IMR-90 (cell line): ENCODE data around the gene KAZN. TPM values are rescaled to one million over a fixed set of nuclear protein-coding genes. Genes with fewer than 3 reads are reported as not detected.

Source experiments
- ATAC-seq: fragments of 200-7000 bp; cut with Tn5 transposase; 2 replicates; pipeline ENCODE4 v1.9.1; 2020; ENCODE audit warnings: low read depth, mild to moderate bottlenecking, moderate library complexity
- BruUV-seq: library from RNA; stranded (reverse); fragments of 400-500 nt; replicated peaks from 2 replicates; lab custom pipeline; 2021; lab: Mats Ljungman, UMichigan
- CTCF ChIA-PET: fragments of 300-600 bp; formaldehyde crosslinking; extraction: SDS; loops from one replicate; lab custom pipeline; 2021; ENCODE audit warnings: antibody characterized with exemption; lab: Yijun Ruan, JAX
- POLR2A ChIA-PET: fragments of 300-600 bp; sonication (Branson Sonifier 250); formaldehyde crosslinking; loops from one replicate; lab custom pipeline; 2022; ENCODE audit warnings: antibody characterized with exemption; ENCODE audit not compliant: unreplicated experiment; lab: Charles Lee
- DNase-seq: peaks from one replicate; pipeline ENCODE4 v3.0.0; 2013
- H2AFZ ChIP-seq: replicated peaks from 2 replicates; pipeline ENCODE3; 2013; ENCODE audit warnings: low read length, mild to moderate bottlenecking; ENCODE audit not compliant: poor library complexity
- H2AK5ac ChIP-seq: 2 replicates; pipeline ENCODE4 v1.6.1; 2013; ENCODE audit warnings: low read depth, low read length, inconsistent platforms
- H2AK9ac ChIP-seq: replicated peaks from 2 replicates; pipeline ENCODE3; 2013; ENCODE audit warnings: mild to moderate bottlenecking, low read depth, low read length, moderate library complexity; ENCODE audit not compliant: poor library complexity
- H2BK120ac ChIP-seq: 2 replicates; pipeline ENCODE4 v1.6.1; 2013; ENCODE audit warnings: low read depth, low read length, inconsistent platforms
- H2BK15ac ChIP-seq: 3 replicates; pipeline ENCODE4 v1.6.1; 2013; ENCODE audit warnings: low read depth, low read length, inconsistent platforms
- H2BK20ac ChIP-seq: 2 replicates; pipeline ENCODE4 v1.6.1; 2013; ENCODE audit warnings: low read depth, mild to moderate bottlenecking, inconsistent platforms, low read length, moderate library complexity
- H2BK5ac ChIP-seq: 2 replicates; pipeline ENCODE4 v1.6.1; 2013; ENCODE audit warnings: mild to moderate bottlenecking, low read depth, low read length, inconsistent platforms; ENCODE audit not compliant: poor library complexity, severe bottlenecking
- H3K14ac ChIP-seq: replicated peaks from 2 replicates; pipeline ENCODE4 v1.6.1; 2013; ENCODE audit warnings: low read depth, low read length, inconsistent platforms
- H3K18ac ChIP-seq: 2 replicates; pipeline ENCODE4 v1.6.1; 2013; ENCODE audit warnings: low read depth, low read length, control low read depth
- H3K23ac ChIP-seq: 2 replicates; pipeline ENCODE4 v1.6.1; 2013; ENCODE audit warnings: low read depth, low read length, inconsistent platforms
- H3K27ac ChIP-seq: 2 replicates; pipeline ENCODE4 v1.5.1; 2013; ENCODE audit warnings: mild to moderate bottlenecking, control low read depth, low read length; ENCODE audit not compliant: insufficient read depth
- H3K27me3 ChIP-seq: 2 replicates; pipeline ENCODE4 v1.6.1; 2013; ENCODE audit warnings: low read length; ENCODE audit not compliant: control insufficient read depth, insufficient read depth
- H3K36me3 ChIP-seq: 2 replicates; pipeline ENCODE4 v1.6.1; 2013; ENCODE audit warnings: low read length, mixed read lengths; ENCODE audit not compliant: control insufficient read depth, insufficient read depth
- H3K4ac ChIP-seq: 2 replicates; pipeline ENCODE4 v1.6.1; 2013; ENCODE audit warnings: low read depth, low read length, inconsistent platforms
- H3K4me1 ChIP-seq: 2 replicates; pipeline ENCODE4 v1.6.1; 2013; ENCODE audit warnings: low read length, mixed read lengths; ENCODE audit not compliant: control insufficient read depth, insufficient read depth
- H3K4me2 ChIP-seq: 2 replicates; pipeline ENCODE4 v1.6.1; 2013; ENCODE audit warnings: low read depth, mild to moderate bottlenecking, control low read depth, low read length, moderate library complexity
- H3K4me3 ChIP-seq: 2 replicates; pipeline ENCODE4 v1.5.1; 2013; ENCODE audit warnings: low read depth, mild to moderate bottlenecking, control low read depth, low read length, moderate library complexity; ENCODE audit not compliant: insufficient read depth
- H3K56ac ChIP-seq: 2 replicates; pipeline ENCODE4 v1.6.1; 2013; ENCODE audit warnings: low read length, inconsistent platforms; ENCODE audit not compliant: insufficient read depth; ENCODE audit errors: extremely low read depth
- H3K79me1 ChIP-seq, 2 experiments: 2 replicates each; pipeline ENCODE4 v1.6.1; 2013; ENCODE audit warnings: low read length in 2 of 2, inconsistent platforms in 1 of 2, low read depth in 1 of 2
- H3K9ac ChIP-seq: 2 replicates; pipeline ENCODE4 v1.6.1; 2013; ENCODE audit warnings: low read depth, low read length, control low read depth
- H3K9me1 ChIP-seq: 2 replicates; pipeline ENCODE4 v1.6.1; 2013; ENCODE audit warnings: low read length, inconsistent platforms; ENCODE audit not compliant: insufficient read depth
- H3K9me3 ChIP-seq: 2 replicates; pipeline ENCODE4 v1.6.1; 2013; ENCODE audit warnings: low read length; ENCODE audit not compliant: control insufficient read depth, insufficient read depth
- H4K20me1 ChIP-seq: 2 replicates; pipeline ENCODE4 v1.6.1; 2013; ENCODE audit warnings: low read length, inconsistent platforms; ENCODE audit not compliant: insufficient read depth
- H4K5ac ChIP-seq: 2 replicates; pipeline ENCODE4 v1.6.1; 2013; ENCODE audit warnings: mild to moderate bottlenecking, low read depth, low read length, control low read depth
- H4K8ac ChIP-seq, 2 experiments: 2 replicates each; pipeline ENCODE4 v1.6.1; 2013; ENCODE audit warnings: low read depth in 2 of 2, low read length in 2 of 2, control low read depth in 1 of 2, inconsistent platforms in 1 of 2
- H4K91ac ChIP-seq: 2 replicates; pipeline ENCODE4 v1.6.1; 2013; ENCODE audit warnings: low read depth, low read length, inconsistent platforms; ENCODE audit not compliant: insufficient read depth
- POLR2A ChIP-seq: IDR thresholded peaks from 2 replicates; pipeline ENCODE4 v1.6.1; 2012; ENCODE audit warnings: mild to moderate bottlenecking, low read depth, low read length
- RFX5 ChIP-seq: IDR thresholded peaks from 2 replicates; pipeline ENCODE4 v1.8.0; 2012; ENCODE audit warnings: low read depth, mild to moderate bottlenecking, low read length, moderate library complexity
- WGBS, 2 experiments: methylation state at CpG; one replicate each; pipeline versions ENCODE4 v1.1.5 to v1.1.7; 2013; ENCODE audit warnings: missing lambda C conversion rate in 2 of 2; ENCODE audit not compliant: insufficient read length in 1 of 2; ENCODE audit errors: extremely low coverage in 2 of 2; 5-methylcytosine and 5-hydroxymethylcytosine counted together
- dilution Hi-C: fragments of 300-500 bp; cut with HindIII; formaldehyde crosslinking; loops from one replicate; pipeline ENCODE4 v1.14.3; 2018; ENCODE audit warnings: low sequenced_read_pairs; ENCODE audit not compliant: unreplicated experiment
- in situ Hi-C: fragments of 300-500 bp; cut with MboI; formaldehyde crosslinking; loops from 3 replicates; pipeline ENCODE4 v1.14.3; 2019; ENCODE audit warnings: low sequenced_read_pairs, inconsistent platforms, mixed read lengths
- intact Hi-C: fragments of 100-400 bp; cut with micrococcal nuclease; formaldehyde crosslinking; loops from 2 replicates; pipeline ENCODE4 v1.10.0; 2022
- polyA plus RNA-seq, 3 experiments: library from polyadenylated mRNA; depleted of rRNA; stranded (reverse); fragments of >200 nt; gene quantifications; 2 replicates each; pipeline ENCODE4 v1.2.3, GENCODE V29; 2012; ENCODE audit warnings: low replicate concordance in 1 of 3
- total RNA-seq: library from RNA; depleted of rRNA; stranded (reverse); fragments of >200 nt; gene quantifications from 2 replicates; pipeline ENCODE4 v1.2.3, GENCODE V29; 2012
- TF ChIP-seq, protein P1 (sequence below): fragments of 150-350 bp; IDR thresholded peaks from 2 replicates; pipeline ENCODE4 v1.6.1; 2017; ENCODE audit warnings: mild to moderate bottlenecking, antibody characterized with exemption, low read length, low read depth

KAZN gene
- total and polyA plus RNA-seq, 2 of the 4 experiments (the other 2 are of a cell fraction), result 5.2 to 10.5 TPM

DNA sequence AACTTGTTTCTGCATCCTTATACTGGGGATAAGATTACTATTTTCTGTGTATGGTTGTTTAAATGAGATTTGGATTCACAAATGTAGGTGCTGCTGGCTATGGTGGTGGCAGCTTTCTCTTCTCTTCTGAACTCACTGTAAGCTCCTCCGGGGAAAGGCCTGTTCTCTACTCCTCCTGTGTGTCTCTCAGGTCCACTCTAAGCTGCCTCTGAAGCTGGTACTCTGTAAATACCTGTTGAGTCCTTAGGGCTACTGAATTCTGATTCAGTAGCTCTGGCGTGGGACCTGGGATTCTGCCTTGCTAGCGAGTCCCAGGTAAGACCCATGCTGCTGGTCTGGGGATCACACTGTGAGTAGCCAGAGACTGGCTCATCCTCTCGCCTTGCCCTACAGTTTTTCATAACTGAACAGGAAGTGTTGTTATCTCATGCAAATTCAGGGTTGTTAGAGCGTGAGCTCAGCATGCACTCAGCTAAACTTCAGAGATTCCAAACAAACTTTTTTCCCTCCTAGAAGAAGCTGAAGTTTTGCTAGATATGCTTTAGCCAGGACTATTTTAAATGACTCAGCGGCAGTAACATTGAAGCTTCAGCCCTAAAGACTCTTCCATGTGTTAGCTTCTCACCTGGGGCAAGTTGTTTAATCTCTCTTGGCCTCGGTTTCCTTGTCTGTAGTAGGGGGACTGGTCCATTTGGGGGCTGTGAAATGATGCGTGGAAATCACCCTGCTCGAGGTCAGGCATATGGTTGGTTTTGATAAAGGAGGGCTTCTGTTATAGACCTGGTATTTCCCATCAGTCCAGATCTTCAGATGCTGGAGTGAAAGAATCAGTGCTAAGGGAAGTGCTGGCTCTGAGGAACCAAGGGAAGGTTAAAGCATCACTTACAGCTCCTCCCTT lies 283.5 kb downstream of the KAZN start:
- Histone ChIP-seq H4K91ac (no peak overlapping the region), H2BK5ac (no peak overlapping the region), H3K9me3 (no peaks in the 10 kb centered on the region), H3K56ac (no peak overlapping the region), H3K4me3 (no peak overlapping the region), H4K5ac (no peak overlapping the region), H2AFZ (no peak overlapping the region), H3K4me1 (no peaks in the 10 kb centered on the region), H2BK20ac (no peak overlapping the region), H3K4ac (no peak overlapping the region), H3K9me1 (no peaks in the 10 kb centered on the region), H3K36me3 (no peaks in the 10 kb centered on the region), H3K14ac (no peak overlapping the region), H3K9ac (no peak overlapping the region), H2AK5ac (no peak overlapping the region), H3K4me2 (no peak overlapping the region), H4K8ac (no peak overlapping the region), H3K27me3 (peaks cover 3% of the 10 kb centered on the region), H2BK15ac (no peak overlapping the region), H3K18ac (no peak overlapping the region), H3K79me1 (no peaks in the 10 kb centered on the region), H3K23ac (no peak overlapping the region), H3K27ac (no peak overlapping the region), H2AK9ac (no peak overlapping the region), H2BK120ac (no peak overlapping the region), H4K20me1 (no peaks in the 10 kb centered on the region)
- dilution Hi-C loops, result no loop called here
- ChIA-PET CTCF (interaction anchor here (0.5 kb wide), 1 partner anchor 190 kb away, joined by 3 read pairs; no protein-coding TSS in a partner anchor), POLR2A (no interaction called here)
- DNase-seq, result peak; percentile 9
- intact Hi-C loops, result no loop called here
- TF ChIP-seq, protein P1, sequence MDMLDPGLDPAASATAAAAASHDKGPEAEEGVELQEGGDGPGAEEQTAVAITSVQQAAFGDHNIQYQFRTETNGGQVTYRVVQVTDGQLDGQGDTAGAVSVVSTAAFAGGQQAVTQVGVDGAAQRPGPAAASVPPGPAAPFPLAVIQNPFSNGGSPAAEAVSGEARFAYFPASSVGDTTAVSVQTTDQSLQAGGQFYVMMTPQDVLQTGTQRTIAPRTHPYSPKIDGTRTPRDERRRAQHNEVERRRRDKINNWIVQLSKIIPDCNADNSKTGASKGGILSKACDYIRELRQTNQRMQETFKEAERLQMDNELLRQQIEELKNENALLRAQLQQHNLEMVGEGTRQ, result no peak
- no peak for TF ChIP-seq POLR2A
- no peak for TF ChIP-seq RFX5
- ATAC-seq, result peak; percentile 24
- BruUV-seq, result no TSS peak
- WGBS, 2 experiments, result 63% methylated on average over 1 of the region's 9 CpGs; no CpG with 5 or more reads in 1 of the 2 experiments
- in situ Hi-C loops, result no loop called here
